ENCODE data around the gene BOD1L1.

The BOD1L1 gene

GRCh38 chr4:13555325-13555724, 72.2 kb downstream of the BOD1L1 start:
- DNase-seq = no peak

GRCh38 chr4:13553081-13553480, 74.4 kb downstream of the BOD1L1 start:
- DNase-seq = no peak

- DNase-seq = peak; percentile 66
These were observed 78.5 kb downstream of the BOD1L1 start for GRCh38 chr4:13548984-13549546.

GRCh38 chr4:13548059-13548983, 79.2 kb downstream of the BOD1L1 start:
- peak; percentile 16 for DNase-seq

- no peak for DNase-seq
These were observed 80.0 kb downstream of the BOD1L1 start for GRCh38 chr4:13547485-13548041.

- no peak for DNase-seq
These were observed 80.5 kb downstream of the BOD1L1 start for GRCh38 chr4:13546941-13547484.

- DNase-seq = no peak
These were observed 81.2 kb downstream of the BOD1L1 start for GRCh38 chr4:13546142-13546940.

- DNase-seq = no peak
These were observed 82.1 kb downstream of the BOD1L1 start for GRCh38 chr4:13545394-13545808.

- DNase-seq = peak; percentile 47
These were observed 82.7 kb downstream of the BOD1L1 start for GRCh38 chr4:13544606-13545393.

- no peak for DNase-seq
These were observed 83.5 kb downstream of the BOD1L1 start, which contains the start of gene NKX3-2 for GRCh38 chr4:13543839-13544605. Gene NKX3-2 (minus strand): TSS chr4:13544508. CDS start chr4:13544414, 94 bp downstream.

- DNase-seq = no peak
These were observed 84.3 kb downstream of the BOD1L1 start for GRCh38 chr4:13543032-13543838.

- DNase-seq = no peak
These were observed 84.9 kb downstream of the BOD1L1 start for GRCh38 chr4:13542577-13543031.

- DNase-seq = no peak
These were observed 85.6 kb downstream of the BOD1L1 start for GRCh38 chr4:13541720-13542576.

- DNase-seq = no peak
These were observed 86.3 kb downstream of the BOD1L1 start for GRCh38 chr4:13541176-13541604.

- DNase-seq = no peak
These were observed 86.9 kb downstream of the BOD1L1 start for GRCh38 chr4:13540446-13541175.

GRCh38 chr4:13539619-13540445, 87.7 kb downstream of the BOD1L1 start:
- DNase-seq = no peak

GRCh38 chr4:13539047-13539618, 88.4 kb downstream of the BOD1L1 start:
- DNase-seq = no peak

Measured in NCI-H2029 treated with DMSO at 0.1 percent for 48 hours (cell line).